GM18526 (cell line): ENCODE data around the gene ARHGEF2.

ENCODE experiments used
- POLR2A ChIP-seq: IDR thresholded peaks from 3 replicates; pipeline ENCODE4 v1.6.1; 2011; ENCODE audit not compliant: insufficient read length; ENCODE audit errors: extremely low read depth

ARHGEF2 gene

DNA sequence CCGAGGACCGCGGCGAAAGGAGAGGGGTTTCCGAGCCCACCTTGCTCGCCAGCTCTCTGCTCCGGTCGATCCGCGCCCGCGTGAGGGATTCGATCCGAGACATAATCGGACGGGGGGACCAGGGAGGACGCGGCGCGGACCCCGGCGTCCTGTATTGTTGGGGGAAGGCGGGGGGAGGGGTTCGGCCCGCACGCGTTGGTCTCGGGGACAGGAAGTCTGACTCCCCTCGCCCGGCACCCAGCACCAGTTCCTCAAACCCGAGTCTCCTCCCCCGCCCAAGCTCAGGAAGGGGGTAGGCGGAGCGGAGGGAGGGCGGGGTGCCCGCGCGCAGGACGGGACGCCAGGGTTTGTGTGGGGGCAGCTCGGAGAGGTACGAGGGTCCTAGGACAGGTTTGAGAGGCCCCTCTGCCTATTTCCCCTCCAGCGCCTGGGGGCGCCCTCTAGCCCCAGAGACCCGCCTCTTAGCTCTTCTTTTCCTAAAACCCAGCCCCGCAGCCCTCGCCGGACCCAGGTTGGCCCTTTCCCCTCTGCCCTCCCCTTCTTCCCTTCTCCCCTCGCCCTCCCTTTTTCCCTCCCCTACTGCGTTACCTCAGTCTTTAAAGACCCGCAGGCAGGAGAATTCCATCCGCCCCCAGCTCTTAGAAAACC lies at the start of gene ARHGEF2:
Gene ARHGEF2, minus strand, starts transcription at position 223 of the 648 bp plus-strand sequence. Its CDS starts 120 bp downstream, at position 103.
- TF ChIP-seq POLR2A = peak; percentile 85

DNA sequence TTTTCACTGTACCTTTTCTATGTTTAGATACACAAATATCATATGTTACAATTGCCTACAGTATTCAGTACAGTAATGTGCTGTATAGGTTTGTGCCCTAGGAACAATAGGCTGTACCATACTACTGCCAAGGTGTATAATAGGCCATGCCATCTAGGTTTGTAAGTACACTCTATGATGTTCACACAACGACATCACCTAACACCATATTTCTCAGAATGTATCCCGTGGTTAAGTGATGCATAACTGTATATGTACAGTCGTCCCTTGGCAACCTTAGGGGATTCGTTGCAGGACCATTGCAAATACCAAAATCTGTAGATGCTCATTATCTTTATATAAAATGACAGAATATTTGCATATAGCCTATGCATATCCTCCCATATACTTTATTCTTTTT lies 48.2 kb upstream of the ARHGEF2 start:
- TF ChIP-seq POLR2A = no peak

DNA sequence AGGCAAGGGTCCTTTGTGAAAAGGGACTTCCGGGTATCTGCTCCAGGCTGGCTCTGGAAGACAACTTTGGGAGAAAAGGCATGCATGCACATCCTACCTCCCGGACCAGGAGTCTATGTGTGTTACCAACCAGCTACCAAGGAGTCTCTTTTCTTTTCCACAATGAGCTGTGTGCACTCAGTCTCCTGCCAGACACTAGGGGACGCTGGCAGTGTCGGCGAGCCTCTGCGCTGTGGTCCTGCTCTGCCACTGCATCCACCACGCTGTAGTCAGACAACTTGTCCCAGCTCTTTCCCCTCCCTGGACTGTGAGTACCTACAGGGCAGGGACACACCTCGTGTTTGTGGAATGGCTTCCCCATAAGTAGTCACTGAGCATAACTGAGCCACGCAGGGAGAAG lies 47.5 kb upstream of the ARHGEF2 start:
- TF ChIP-seq POLR2A = no peak

DNA sequence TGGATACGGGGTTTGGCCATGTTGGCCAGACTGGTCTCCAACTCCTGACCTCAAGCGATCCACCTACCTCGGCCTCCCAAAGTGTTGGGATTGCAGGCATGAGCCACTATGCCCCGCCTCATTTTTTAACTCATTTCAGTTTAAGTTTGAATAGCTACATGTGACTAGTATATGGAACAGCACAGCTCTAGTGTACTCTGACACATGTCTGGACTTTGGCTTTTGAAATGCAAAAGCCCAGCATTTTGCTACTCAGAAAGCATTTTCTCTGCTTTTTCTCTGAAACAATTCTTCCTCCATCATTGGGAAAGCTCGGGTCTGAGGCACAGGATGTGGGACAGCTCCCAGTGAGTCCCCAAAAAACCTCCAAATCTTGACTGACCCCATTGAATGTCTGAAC lies 46.5 kb upstream of the ARHGEF2 start:
- TF ChIP-seq POLR2A = no peak

DNA sequence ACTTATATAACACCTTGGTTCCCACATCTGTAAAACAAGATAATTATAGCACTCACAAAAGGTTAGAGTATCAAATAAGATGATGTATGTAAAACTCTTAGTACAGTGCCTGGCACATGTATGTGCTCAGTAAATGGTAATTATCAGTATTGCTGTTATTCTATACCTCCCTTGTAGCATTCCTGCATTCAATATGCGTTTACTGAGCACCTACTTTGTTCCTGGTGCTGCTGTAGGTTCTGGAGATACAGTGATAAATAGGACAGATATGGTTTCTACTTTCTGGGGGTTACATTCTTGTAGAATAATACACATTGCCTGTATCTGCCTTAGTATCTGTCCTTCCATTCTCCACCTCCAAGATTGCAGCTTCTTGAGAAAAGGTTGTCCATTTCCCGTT lies 43.6 kb upstream of the ARHGEF2 start:
- no peak for TF ChIP-seq POLR2A

DNA sequence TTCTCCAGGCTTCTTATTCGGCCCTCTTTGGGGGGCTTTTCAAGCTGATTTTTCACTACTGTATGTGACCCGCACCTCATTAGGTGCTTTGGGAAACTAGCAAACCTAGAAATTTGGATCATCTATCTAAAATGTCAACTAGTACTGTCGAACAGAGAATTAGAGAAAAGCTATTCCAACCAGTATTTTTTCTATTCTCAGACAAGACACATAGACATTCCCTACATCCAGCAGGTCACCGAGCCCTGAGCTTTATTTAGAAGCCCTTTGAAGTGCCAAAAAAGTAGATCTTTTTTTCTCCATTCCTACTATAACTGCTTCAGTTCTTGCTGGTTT lies 42.7 kb upstream of the ARHGEF2 start:
- TF ChIP-seq POLR2A = no peak

DNA sequence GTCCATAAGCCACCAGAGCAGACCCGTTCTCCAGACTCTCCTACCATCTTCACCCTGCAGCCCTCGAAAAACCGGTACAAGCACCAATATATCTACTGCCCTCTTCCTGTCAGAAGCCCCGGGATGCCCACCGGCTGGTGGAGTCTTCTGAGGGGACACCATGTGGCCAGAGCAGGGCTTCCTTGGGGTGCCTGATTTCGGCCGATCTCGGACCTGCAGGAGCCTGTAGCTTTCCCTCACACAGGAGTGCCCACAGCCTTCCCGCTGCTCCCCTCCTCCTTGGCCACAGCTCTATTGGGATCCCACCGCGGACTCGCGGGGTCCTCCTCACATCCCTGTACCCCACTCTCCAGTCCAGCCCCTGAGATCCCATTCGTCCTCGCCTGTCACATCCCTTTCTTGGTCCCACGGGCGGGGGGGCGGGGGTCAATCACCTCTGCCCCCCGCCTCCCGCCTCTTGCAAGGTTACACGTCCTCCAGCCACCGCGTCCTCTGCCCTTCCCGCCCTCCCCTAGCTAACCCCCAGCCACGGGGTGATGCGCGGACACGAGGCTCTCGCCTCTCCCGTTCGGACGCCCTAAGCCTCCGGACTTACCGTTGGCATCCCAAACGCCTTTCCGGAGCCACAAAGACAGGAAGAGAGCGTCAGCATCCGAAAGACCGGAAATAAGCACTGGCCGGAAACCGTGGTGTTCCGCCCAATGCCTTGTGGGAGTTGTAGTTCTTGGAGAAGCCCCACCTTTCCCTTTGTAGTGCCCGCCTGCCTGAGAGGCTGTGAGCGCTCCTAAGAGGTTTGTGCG lies 42.1 kb upstream of the ARHGEF2 start, which contains the start of gene SSR2:
Gene SSR2, minus strand, starts transcription at position 659 of the 800 bp plus-strand sequence. CDS start 784 bp downstream, outside the sequence.
- TF ChIP-seq POLR2A = peak; percentile 92

DNA sequence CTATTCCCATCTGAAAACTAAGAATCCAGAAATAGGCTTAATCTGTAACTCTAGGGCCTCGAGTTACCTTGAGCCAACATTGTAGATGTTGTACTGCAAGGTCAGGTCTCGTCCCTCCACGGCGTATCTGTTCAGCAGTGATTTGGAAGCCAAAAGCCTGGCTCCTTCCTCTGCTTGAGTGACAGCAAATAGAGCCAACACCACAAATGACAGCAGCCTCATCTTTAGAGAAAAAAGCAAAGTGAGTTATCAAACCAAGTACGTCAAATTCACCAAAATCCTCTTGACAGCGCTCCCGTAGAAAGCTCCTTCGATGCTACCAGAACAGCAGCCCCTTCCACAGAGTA lies 41.6 kb upstream of the ARHGEF2 start:
- TF ChIP-seq POLR2A = no peak

DNA sequence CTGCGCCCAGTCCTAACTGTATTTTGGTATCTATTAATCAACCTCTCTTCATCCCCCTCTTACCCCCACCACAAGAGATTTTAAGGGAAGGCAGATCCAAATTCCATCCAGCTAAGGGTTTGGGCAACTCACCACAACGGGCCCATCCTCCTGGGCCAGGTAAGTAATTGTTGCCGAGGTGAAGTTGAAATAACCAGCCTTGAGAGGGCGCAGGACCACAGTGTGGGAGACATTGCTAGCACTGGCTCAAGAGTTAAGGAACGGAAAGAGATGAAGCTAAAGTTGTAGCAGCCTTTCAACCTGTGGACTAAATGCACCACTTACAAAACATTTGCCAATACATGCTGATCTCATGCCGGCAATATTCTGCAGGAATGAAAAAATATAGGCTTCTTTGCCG lies 36.5 kb upstream of the ARHGEF2 start:
- TF ChIP-seq POLR2A = no peak

DNA sequence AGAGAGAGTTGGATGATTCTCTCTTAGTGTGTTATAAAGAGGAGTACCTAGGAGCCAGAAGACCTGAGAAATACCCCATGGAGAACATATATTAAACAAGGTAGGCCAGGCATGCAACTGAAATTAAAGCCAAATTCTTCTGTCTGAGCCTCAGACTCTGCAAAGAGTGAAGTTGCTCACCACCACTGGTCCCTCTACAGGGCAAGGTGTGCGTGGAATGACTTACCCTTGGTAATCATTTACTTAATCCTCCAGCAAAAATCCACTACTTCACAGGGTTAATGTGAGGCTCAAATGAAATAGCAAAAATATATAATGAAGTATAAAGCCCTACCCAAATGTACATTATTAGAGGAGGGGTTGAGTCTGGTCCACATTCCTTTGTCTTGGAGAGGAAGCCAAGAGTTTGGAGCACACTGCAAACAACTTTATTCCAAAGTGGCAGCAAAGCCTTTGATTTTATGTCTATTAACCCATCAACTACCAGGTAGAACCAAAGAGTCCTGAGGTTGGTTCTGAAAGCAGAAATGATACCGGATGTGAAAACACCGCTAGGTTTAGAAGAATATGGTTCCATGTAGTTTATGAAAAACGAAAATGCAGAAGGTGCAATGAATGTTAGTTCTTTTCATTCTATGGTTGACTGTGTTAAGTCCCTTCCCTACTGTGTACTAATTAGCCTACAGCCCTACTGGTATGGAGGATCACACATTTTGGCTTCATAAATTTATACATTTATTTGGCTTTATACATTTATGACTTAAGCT lies 33.9 kb upstream of the ARHGEF2 start:
- TF ChIP-seq POLR2A = no peak

DNA sequence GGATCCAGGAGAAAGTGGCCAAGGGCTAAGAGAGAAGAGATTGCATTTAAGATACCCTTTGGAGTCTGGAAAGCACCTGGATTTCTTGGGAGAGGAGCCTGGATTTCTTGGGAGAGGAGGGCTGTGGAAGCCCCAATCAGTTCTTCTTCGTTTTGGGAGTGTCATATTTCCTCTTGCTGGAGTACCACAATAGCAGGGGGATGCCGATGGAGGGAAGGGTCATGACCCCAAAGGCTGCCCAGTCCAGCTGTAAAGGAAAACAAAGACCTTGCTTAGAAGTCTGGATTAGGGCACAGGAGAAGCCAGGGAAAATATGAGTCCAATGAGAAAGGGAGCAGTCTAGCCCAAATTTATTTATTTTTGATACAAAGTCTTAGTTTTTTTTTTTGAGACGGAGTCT lies 31.1 kb upstream of the ARHGEF2 start:
- TF ChIP-seq POLR2A = no peak

DNA sequence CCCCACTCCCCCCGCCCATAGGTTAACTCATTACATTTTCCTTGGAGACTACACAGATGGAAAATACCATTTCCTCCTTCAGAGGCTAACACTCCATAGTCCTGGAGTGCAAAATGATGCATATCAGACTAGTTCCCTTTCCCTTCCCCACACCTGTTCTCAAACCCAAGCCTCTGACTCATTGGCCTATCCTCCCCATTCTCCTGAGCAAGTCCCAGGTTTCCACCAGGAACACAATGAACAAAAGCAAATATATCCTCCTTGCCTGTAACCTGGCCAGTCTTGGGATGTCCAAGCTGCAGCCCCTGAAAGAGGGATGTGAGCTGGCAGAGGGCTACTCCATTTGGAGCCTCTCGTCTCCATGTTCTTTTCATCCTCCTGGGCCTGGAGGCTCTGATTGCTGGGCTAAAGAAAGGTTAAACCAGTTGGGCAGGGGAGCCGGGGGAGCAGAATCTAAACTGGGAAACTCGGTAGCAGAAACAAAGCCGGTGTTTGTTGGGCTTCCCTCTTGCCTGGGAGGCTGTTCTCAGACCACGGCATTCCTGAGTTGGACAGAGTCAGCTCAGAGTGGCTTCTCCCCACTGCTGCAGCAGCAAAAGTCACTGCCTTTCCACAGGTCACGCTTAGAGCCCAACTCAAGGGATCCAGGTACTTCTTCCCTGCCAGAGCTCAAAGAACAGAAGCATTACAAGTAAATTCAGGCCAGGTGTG lies 28.5 kb upstream of the ARHGEF2 start:
- TF ChIP-seq POLR2A = no peak

DNA sequence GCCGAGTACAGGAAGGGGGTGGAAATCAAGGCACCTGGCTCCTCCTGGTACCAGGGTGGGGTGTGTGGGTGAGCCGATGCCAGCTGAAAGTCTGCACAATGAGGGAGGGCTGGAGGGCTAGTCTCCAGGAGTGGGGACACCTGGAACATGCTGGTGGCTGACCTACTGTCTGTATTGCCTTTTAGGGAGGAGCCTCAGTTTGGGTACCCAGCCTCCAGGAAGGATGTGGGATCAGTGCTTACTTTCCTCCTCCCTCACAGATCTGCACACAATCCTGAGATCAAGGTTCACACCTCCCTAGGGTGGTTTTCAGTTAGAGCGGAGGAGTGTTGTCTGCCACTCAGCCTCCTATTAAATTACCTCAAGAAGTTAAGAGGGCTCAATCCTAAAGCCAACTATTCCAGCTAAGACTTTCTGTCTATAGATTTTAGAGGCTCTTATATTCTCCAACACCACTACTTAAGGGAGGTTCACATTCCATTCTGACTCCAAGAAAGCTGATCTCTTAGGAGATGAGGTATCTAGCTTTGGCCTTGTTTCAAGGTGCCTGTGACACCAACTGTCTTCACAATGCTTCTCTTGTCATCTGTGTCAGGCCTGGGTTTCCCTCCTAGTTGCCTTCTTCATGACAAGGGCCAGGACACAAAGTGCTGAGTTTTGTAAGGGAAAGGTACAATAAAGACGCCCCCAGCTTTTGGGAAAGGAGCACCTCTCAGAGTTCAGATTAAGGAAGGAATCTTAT lies 26.7 kb upstream of the ARHGEF2 start:
- no peak for TF ChIP-seq POLR2A

DNA sequence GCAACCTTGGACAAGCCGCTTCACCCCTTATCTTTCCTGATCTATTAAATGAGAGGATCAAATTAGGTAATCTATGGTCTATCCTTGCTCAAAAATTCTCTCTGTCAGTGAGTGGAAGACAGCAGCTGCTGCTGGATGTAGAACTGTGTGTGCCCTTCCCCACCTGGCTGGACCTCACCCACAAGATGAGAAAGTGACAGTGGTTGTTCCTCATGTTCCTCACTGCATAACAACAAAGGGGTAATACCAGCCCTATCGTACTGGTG lies 25.5 kb upstream of the ARHGEF2 start:
- no peak for TF ChIP-seq POLR2A

DNA sequence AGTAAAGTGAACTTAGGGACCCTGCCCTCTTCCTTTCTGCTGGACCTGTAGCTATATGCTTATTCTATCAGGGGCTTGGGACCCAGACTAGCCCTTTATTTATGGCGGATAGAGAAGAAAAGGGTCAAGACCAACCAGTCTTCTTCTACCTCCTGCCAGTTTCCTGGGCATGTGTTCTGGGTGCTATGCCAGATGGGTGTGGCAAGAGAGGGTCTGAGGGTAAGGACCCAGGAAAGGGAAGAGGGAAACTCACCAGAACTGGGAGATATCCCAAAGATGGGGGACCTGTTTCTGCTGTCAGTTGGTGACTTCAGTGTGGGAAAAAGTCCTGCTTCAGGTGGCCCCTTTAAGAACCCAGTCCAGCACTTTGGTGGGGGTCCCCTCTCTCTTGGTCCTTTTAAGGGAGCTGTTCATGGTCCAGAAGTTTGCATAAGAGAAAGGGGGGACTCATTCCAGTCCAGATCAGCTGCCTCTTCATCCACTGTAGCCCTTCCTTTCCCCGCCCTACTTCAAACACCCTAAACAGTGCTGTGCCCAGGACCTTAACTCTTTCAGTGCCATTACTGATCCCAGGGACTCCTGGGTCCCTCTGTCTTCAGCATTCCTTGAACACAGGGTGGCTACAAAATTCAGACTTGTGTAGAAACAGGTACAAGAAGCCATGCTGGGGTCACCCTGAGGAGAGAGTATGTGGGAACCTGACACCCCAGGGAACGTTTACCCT lies 24.0 kb upstream of the ARHGEF2 start:
- no peak for TF ChIP-seq POLR2A

DNA sequence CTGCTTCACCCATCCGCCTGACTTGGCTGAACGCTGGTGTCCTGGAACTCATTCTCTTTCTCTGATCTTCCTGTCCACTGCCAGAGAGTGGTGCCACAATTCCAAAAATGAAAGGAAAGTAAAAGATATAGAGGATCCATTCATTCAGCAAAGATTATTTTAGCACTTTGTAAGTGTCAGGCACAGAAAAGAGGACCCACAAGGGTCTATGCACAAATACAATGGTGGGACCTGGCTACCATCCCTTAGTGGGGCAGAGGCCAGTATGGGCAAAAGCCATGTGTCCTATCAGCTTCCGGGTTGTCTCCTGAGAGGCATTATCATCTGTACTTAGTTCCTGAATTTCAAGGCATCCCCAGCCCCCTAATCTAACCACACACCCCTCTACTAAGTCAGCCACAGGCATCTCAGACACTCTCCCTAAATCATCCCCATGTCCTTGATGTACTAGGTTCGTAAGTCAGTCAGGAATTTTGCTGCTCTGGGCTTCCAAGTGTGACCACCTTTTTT lies 23.4 kb upstream of the ARHGEF2 start:
- TF ChIP-seq POLR2A = no peak
